Naive thymus-derived CD8-positive, alpha-beta T cell (primary cell): ENCODE measurements around the gene NEDD4L. TPM values are rescaled to one million over a fixed set of nuclear protein-coding genes. Genes with fewer than 3 reads are reported as not detected.

Experiments used
- ATAC-seq, 2 donors: fragments of 150-1000 bp; cut with Tn5 transposase in 1 of 2; sonication (Bioruptor Pico), chemical (Tn5 transposase) in 1 of 2; 1 replicate in 1 of 2; 2 replicates in 1 of 2; pipeline ENCODE4 v1.10.0; 2021; ENCODE audit warnings: mild to moderate bottlenecking in 2 of 2, moderate library complexity in 2 of 2
- POLR2A ChIA-PET: fragments of 350-600 bp; sonication (Branson Sonifier 250); formaldehyde crosslinking; loops from one replicate; lab custom pipeline; 2021; ENCODE audit warnings: antibody characterized with exemption; lab: Charles Lee
- DNase-seq, 10 donors: peaks; one replicate each; pipeline versions ENCODE4 v3.0.0 to v3.0.0-alpha.2; 2020 to 2022
- H3K27ac Mint-ChIP-seq, 10 donors: one replicate each; pipeline ENCODE4 v1.8.0; 2020 to 2022; ENCODE audit warnings: mild to moderate bottlenecking in 10 of 10, mixed read lengths in 10 of 10, moderate library complexity in 4 of 10, inconsistent platforms in 1 of 10
- H3K27me3 Mint-ChIP-seq, 5 donors: one replicate each; pipeline ENCODE4 v1.8.0; 2021 to 2022; ENCODE audit warnings: mixed read lengths in 5 of 5
- H3K36me3 Mint-ChIP-seq, 3 donors: one replicate each; pipeline ENCODE4 v1.8.0; 2020 to 2022; ENCODE audit warnings: mixed read lengths in 3 of 3, mild to moderate bottlenecking in 2 of 3, inconsistent platforms in 1 of 3
- H3K4me1 Mint-ChIP-seq, 4 donors: one replicate each; pipeline ENCODE4 v1.8.0; 2021 to 2022; ENCODE audit warnings: mixed read lengths in 4 of 4
- H3K4me3 Mint-ChIP-seq, 10 donors: one replicate each; pipeline ENCODE4 v1.8.0; 2020 to 2022; ENCODE audit warnings: mild to moderate bottlenecking in 10 of 10, mixed read lengths in 10 of 10, moderate library complexity in 6 of 10, inconsistent platforms in 1 of 10
- H3K9me3 Mint-ChIP-seq, 9 donors: one replicate each; pipeline ENCODE4 v1.8.0; 2020 to 2022; ENCODE audit warnings: mixed read lengths in 9 of 9, mild to moderate bottlenecking in 3 of 9, inconsistent platforms in 1 of 9, moderate library complexity in 1 of 9
- polyA plus RNA-seq, 3 donors: library from polyadenylated mRNA; unstranded; fragments of 300-500 nt; fragmentation: Illumina TruSeq; gene quantifications; one replicate each; pipeline ENCODE4 v1.2.3, GENCODE V29; 2021
- total RNA-seq, 8 experiments: library from RNA in 2 of 8; stranded (reverse) in 2 of 8; gene quantifications; one replicate each; pipeline ENCODE4 v1.2.3 and lab custom pipeline; 2021 to 2026

NEDD4L gene
- total and polyA plus RNA-seq, 5 experiments from 2014 or later = 1.5 to 6.5 (median 3.5) TPM

DNA sequence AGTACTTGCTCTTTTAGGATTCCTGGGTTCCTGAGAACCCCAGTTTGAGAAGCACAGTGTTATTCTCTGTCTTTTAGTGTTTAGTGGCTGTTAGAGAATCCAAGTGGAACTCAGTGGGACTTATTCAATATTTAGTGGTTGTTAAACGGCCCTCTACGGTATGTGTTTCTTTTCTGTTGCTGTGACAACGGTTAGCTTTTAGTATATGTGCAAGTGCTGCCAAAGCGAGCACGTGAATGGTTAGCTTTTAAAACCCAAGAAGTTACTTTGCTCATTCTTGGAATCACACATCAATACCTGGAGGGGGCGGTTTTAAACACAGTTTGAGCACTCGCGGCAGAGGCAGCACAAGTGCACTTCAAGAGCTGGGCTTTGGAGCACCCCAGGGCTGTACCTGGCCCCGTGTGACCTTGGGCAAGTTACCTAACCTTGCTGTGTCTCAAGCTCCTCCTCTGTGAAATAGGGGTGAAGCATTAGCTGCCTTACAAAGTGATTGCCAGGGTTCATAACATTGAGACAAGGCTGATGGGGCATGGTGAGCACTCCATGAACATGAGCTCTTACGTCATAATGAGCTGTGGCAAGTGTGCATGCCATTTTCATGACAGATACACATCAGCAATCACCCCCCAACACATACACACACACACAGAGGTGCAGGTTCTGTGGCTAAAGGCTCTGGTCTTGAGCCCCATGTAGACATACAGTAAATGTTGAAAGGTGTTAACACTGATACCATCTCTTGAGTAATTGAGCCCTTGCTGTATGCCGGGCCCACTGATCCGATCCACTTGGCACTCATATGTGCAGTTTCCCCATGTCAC lies 350.8 kb downstream of the NEDD4L start:
- Mint-ChIP-seq H3K4me3 (no peak overlapping the region), H3K9me3 (no peaks in the 10 kb centered on the region), H3K4me1 (peaks cover 0 to 11% (median 5%) of the 10 kb centered on the region in 4 donors), H3K27me3 (no peaks in the 10 kb centered on the region), H3K27ac (no peak overlapping the region), H3K36me3 (peaks cover 0 to 4% (median 2%) of the 10 kb centered on the region in 3 donors)
- POLR2A ChIA-PET = no interaction called here
- ATAC-seq (no peak), DNase-seq (no peak)

DNA sequence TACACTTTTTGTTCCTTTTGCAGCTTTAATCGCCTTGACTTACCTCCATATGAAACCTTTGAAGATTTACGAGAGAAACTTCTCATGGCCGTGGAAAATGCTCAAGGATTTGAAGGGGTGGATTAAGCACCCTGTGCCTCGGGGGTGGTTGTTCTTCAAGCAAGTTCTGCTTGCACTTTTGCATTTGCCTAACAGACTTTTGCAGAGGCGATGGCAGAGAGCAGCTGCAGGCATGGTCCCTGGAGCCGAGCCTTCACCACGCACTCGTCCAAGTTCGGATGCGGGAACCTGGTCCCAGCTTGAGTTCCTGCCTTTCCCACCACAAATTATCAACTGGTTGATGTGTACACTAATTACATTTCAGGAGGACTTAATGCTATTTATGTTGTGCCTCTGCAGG lies 352.1 kb downstream of the NEDD4L start:
- Mint-ChIP-seq H3K27me3 (no peaks in the 10 kb centered on the region), H3K9me3 (no peaks in the 10 kb centered on the region), H3K36me3 (peaks cover 0 to 4% (median 2%) of the 10 kb centered on the region in 3 donors), H3K27ac (peak overlapping the region in 1 of 10 donors; percentile 46), H3K4me1 (peaks cover 0 to 20% (median 14%) of the 10 kb centered on the region in 4 donors), H3K4me3 (no peak overlapping the region)
- no peak for DNase-seq
- no peak for ATAC-seq
- POLR2A ChIA-PET = no interaction called here

DNA sequence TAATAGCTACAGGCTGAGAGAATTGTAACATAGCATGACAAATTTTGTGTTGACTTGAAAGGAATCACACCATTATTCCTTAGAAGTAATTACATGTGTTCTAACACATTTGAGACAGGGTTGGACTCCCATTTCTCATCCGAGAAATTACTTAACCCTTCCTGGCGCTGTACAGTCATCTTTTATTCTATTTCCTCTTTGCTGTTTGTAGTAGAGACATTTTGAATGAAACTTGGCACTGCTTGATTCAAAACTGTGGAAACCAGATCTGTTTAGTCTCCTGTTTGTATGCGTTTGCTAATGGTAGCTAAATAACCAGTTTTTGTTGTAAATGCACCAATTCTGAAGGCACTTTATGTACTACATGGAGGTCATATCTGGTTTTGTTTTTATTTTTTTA lies 352.9 kb downstream of the NEDD4L start:
- H3K9me3 Mint-ChIP-seq = no peaks in the 10 kb centered on the region
- H3K4me3 Mint-ChIP-seq = no peak overlapping the region
- no peak overlapping the region for H3K27ac Mint-ChIP-seq
- ATAC-seq (no peak), DNase-seq (no peak)
- POLR2A ChIA-PET = no interaction called here
- peaks cover 0 to 24% (median 17%) of the 10 kb centered on the region in 4 donors for H3K4me1 Mint-ChIP-seq
- H3K36me3 Mint-ChIP-seq = peaks cover 0 to 4% (median 2%) of the 10 kb centered on the region in 3 donors
- no peaks in the 10 kb centered on the region for H3K27me3 Mint-ChIP-seq

DNA sequence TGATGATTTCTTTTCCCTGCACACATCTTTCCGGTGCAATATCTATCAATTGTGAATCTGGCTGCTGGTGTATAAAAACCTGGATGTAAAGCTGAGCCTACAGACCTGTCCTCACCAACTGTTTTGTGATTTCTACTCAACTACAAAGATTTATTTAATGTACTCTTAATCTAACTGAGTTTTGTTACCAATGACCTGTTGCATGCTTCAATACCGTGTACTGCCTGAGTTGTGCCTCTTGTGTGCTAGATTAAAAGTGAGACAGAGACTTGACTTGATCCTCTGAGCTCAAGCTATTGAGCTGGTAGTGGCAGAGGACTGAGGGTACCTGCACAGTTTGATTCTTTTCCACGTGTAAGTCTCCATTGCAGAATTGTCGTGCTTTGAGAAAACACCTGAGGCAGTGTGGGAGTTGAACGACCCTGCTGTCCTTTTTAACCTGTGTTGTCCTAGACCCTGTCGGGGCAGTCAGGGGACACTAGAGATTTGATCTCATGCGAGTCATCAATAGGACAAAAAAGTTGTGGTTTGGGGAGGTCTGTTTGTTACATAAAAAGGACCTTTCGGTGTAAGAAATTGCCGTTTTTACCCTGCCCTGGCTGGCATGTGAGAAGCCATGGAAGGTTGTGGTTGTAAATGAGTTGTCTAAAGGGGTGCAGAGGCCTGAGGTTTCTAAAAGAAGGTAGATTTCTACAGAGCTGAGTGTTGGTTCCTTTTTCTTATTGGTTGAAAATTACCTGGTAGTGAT lies 353.5 kb downstream of the NEDD4L start:
- H3K4me1 Mint-ChIP-seq = peaks cover 0 to 24% (median 17%) of the 10 kb centered on the region in 4 donors
- DNase-seq (no peak), ATAC-seq (no peak)
- POLR2A ChIA-PET = no interaction called here
- no peak overlapping the region for H3K27ac Mint-ChIP-seq
- peaks cover 0 to 4% (median 2%) of the 10 kb centered on the region in 3 donors for H3K36me3 Mint-ChIP-seq
- no peak overlapping the region for H3K4me3 Mint-ChIP-seq
- H3K27me3 Mint-ChIP-seq = no peaks in the 10 kb centered on the region
- H3K9me3 Mint-ChIP-seq = no peaks in the 10 kb centered on the region

DNA sequence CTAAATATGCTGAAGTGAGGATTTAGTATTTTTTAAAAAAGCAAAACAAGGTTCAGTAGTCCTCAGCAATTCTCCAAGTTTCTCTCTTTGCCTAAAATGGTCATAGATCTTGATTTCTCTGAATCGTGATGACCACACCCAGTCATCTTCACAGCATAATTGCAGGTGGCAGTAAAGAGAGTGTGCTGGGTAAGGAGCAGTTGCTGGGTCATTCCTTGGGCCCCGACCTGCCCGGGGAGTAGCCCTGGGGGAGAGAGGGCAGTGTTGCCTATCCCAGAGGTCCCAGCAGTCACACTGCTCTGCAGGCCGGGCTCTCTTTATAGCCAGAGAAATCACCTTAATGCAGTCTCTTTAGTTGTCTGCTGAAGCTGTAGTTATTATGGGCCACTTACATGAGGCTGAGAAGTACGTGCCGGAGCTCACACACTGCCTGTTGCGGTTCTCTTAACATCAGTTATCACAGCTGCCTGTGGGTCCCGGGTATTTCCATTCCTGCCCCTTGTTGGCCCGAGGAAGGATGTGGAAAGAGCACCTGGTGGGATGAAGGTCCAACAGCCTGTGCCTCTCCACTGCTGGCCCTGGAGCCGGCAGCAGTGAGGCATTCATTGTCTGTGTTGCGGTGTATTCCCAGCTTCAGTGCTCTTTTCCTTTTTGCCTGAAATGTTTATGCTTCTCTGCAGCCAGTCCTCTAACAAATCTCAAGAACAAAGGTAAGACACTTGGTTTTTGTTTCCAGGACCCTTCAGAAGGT lies 354.8 kb downstream of the NEDD4L start:
- H3K36me3 Mint-ChIP-seq = peaks cover 0 to 4% (median 2%) of the 10 kb centered on the region in 3 donors
- ATAC-seq = no peak
- H3K27ac Mint-ChIP-seq = no peak overlapping the region
- H3K4me3 Mint-ChIP-seq = no peak overlapping the region
- no peaks in the 10 kb centered on the region for H3K9me3 Mint-ChIP-seq
- no peak for DNase-seq
- POLR2A ChIA-PET = no interaction called here
- no peaks in the 10 kb centered on the region for H3K27me3 Mint-ChIP-seq
- peaks cover 0 to 24% (median 17%) of the 10 kb centered on the region in 4 donors for H3K4me1 Mint-ChIP-seq

DNA sequence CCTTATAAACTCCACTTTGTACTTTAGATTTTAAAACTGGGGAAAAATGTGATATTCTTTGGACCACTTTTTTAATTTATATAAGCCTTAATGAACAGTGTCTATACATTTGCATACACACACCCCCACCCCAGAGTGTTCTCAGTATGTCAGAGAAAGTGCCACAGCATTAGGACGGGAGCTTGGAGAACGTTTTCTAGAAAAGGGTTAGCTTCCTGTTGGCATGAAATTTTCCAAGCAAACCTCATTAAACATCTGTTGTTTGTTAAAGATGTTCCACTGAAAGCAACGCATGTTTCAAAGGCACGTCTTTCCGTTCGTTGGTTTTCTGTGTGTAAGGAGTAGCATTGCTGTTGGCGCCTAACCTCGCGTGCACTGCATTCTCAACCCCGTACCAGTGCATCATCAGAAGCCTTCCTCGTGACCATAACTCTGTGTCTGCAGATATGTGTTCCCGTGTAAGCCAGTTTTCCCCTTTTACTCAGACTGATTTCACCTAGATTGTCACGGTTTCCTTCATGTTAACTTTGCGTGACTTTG lies 356.4 kb downstream of the NEDD4L start:
- Mint-ChIP-seq H3K9me3 (no peaks in the 10 kb centered on the region), H3K36me3 (peaks cover 0 to 4% (median 2%) of the 10 kb centered on the region in 3 donors), H3K27ac (peak overlapping the region in 3 of 10 donors; percentile 27 to 60 (median 55)), H3K4me3 (no peak overlapping the region), H3K27me3 (no peaks in the 10 kb centered on the region), H3K4me1 (peaks cover 0 to 24% (median 16%) of the 10 kb centered on the region in 4 donors)
- POLR2A ChIA-PET = no interaction called here
- DNase-seq (no peak), ATAC-seq (no peak)

GRCh38 chr18:58401191-58401590 lies 357.2 kb downstream of the NEDD4L start:
- Mint-ChIP-seq H3K27me3 (no peaks in the 10 kb centered on the region), H3K4me3 (peak overlapping the region in 3 of 10 donors; percentile 14 to 40 (median 23)), H3K4me1 (peaks cover 0 to 16% (median 11%) of the 10 kb centered on the region in 4 donors), H3K9me3 (no peaks in the 10 kb centered on the region), H3K27ac (peak overlapping the region in 6 of 10 donors; percentile 22 to 66 (median 63)), H3K36me3 (peaks cover 0 to 4% (median 2%) of the 10 kb centered on the region in 3 donors)
- POLR2A ChIA-PET = no interaction called here
- ATAC-seq (no peak), DNase-seq (peak in 1 of 10 donors; percentile 4)

DNA sequence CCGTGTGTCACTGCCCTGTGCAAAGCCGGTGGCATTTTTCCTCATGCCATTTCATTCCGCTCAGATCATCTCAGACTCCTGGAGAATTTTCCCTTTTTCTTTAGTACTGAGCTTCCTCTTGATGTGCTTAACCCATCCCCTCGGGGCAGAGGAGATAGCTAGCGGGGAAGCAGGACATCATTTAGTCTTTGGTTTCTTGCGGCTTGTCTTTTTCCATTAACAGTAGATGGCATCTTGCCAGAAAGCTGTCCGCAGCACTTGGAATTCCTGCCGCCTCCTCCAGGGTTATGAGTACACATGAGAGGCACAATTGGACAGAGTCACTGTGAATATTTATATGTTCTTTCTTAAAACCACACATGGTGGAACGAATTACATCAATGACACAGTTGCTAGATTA lies 358.2 kb downstream of the NEDD4L start:
- ATAC-seq = no peak
- H3K36me3 Mint-ChIP-seq = peaks cover 0 to 2% (median 0%) of the 10 kb centered on the region in 3 donors
- H3K4me1 Mint-ChIP-seq = peaks cover 0 to 15% (median 11%) of the 10 kb centered on the region in 4 donors
- H3K9me3 Mint-ChIP-seq = no peaks in the 10 kb centered on the region
- no peaks in the 10 kb centered on the region for H3K27me3 Mint-ChIP-seq
- POLR2A ChIA-PET = no interaction called here
- peak overlapping the region in 1 of 10 donors; percentile 57 for H3K27ac Mint-ChIP-seq
- DNase-seq = no peak
- no peak overlapping the region for H3K4me3 Mint-ChIP-seq

GRCh38 chr18:58402951-58403702 lies 359.1 kb downstream of the NEDD4L start:
- Mint-ChIP-seq H3K27me3 (no peaks in the 10 kb centered on the region), H3K36me3 (peaks cover 0 to 1% (median 0%) of the 10 kb centered on the region in 3 donors), H3K9me3 (no peaks in the 10 kb centered on the region), H3K4me3 (no peak overlapping the region), H3K4me1 (peaks cover 0 to 15% (median 11%) of the 10 kb centered on the region in 4 donors), H3K27ac (peak overlapping the region in 1 of 10 donors; percentile 71)
- POLR2A ChIA-PET = no interaction called here
- DNase-seq (no peak), ATAC-seq (no peak)

DNA sequence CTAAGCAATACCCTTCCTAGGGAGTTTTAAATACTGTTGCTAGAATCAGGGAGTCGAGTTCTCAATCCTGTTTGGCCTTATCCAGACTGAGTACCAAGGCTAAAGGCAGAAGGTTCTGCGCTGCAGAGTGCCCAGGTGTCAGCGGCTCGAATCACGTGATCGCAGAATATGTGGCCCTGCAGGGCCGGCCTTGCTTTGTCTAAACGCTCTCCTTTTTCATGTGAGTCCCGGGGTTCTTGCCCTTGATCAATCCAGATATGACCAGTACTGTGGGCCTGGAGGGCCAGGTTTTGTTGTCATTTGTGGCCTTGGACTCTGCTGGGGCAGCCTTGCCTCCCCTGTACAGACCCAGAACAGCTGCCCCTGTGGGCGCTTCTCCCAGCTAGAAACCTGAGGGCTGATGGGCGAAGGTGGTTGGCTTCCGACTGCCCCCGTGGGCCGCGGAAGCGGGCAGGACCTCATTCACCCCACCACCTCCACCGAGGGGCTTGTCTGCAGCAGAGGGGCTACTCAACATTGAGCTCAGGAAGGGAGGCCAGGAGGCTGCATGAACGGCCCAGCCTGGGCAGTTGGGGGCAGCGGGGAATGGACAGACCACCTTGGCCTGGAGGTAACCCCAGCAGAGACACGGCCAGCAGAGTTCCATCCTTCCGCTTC lies 359.9 kb downstream of the NEDD4L start:
- H3K36me3 Mint-ChIP-seq = no peaks in the 10 kb centered on the region
- H3K27me3 Mint-ChIP-seq = no peaks in the 10 kb centered on the region
- no peaks in the 10 kb centered on the region for H3K9me3 Mint-ChIP-seq
- no peak for ATAC-seq
- no peak for DNase-seq
- H3K4me1 Mint-ChIP-seq = peaks cover 0 to 15% (median 11%) of the 10 kb centered on the region in 4 donors
- POLR2A ChIA-PET = no interaction called here
- no peak overlapping the region for H3K27ac Mint-ChIP-seq
- H3K4me3 Mint-ChIP-seq = no peak overlapping the region

- ATAC-seq (no peak), DNase-seq (no peak)
- no peaks in the 10 kb centered on the region for H3K27me3 Mint-ChIP-seq
- H3K9me3 Mint-ChIP-seq = no peaks in the 10 kb centered on the region
- H3K36me3 Mint-ChIP-seq = no peaks in the 10 kb centered on the region
- POLR2A ChIA-PET = no interaction called here
- H3K27ac Mint-ChIP-seq = peak overlapping the region in 1 of 10 donors; percentile 11
- H3K4me1 Mint-ChIP-seq = peaks cover 0 to 11% (median 11%) of the 10 kb centered on the region in 4 donors
- no peak overlapping the region for H3K4me3 Mint-ChIP-seq
These were observed 361.3 kb downstream of the NEDD4L start for GRCh38 chr18:58405107-58405898.
